Measurements from ENCODE around the gene CD248. TPM values are rescaled to one million over a fixed set of nuclear protein-coding genes. Genes with fewer than 3 reads are reported as not detected.

CD248 gene
- total RNA-seq, 1 experiment from 2014 or later = 2.6 TPM

- TF ChIP-seq, protein P1, sequence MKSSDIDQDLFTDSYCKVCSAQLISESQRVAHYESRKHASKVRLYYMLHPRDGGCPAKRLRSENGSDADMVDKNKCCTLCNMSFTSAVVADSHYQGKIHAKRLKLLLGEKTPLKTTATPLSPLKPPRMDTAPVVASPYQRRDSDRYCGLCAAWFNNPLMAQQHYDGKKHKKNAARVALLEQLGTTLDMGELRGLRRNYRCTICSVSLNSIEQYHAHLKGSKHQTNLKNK (CRISPR knock-in tag; IDR thresholded peaks at IDR 0.05) = no peak
- TF ChIP-seq ERG (CRISPR knock-in tag; IDR thresholded peaks at IDR 0.05) (no peak), E2F4 (CRISPR knock-in tag; IDR thresholded peaks at IDR 0.05; ENCODE audit: borderline replicate concordance, low read depth) (0 out of 2 replicates have a peak, but pooled peaks have one; percentile 57), ELF4 (CRISPR knock-in tag; IDR thresholded peaks at IDR 0.05; ENCODE audit: low read depth) (peak; percentile 89), ZNF317 (CRISPR knock-in tag; IDR thresholded peaks at IDR 0.05; ENCODE audit: borderline replicate concordance, low read depth) (peak; percentile 59; the same call in 1 of the 2 replicates), OVOL2 (CRISPR knock-in tag; IDR thresholded peaks at IDR 0.05; ENCODE audit: borderline replicate concordance) (no peak), STAT6 (CRISPR knock-in tag; conservative IDR thresholded peaks at IDR 0.05; ENCODE audit: low read depth) (no peak), TEAD4 (CRISPR knock-in tag; IDR thresholded peaks at IDR 0.05) (no peak), MAX (CRISPR knock-in tag; IDR thresholded peaks at IDR 0.05) (no peak), KAT7 (CRISPR knock-in tag; IDR thresholded peaks at IDR 0.05; ENCODE audit: borderline replicate concordance) (peak; percentile 61; the same call in 1 of the 2 replicates)
- TF ChIP-seq, protein P2, sequence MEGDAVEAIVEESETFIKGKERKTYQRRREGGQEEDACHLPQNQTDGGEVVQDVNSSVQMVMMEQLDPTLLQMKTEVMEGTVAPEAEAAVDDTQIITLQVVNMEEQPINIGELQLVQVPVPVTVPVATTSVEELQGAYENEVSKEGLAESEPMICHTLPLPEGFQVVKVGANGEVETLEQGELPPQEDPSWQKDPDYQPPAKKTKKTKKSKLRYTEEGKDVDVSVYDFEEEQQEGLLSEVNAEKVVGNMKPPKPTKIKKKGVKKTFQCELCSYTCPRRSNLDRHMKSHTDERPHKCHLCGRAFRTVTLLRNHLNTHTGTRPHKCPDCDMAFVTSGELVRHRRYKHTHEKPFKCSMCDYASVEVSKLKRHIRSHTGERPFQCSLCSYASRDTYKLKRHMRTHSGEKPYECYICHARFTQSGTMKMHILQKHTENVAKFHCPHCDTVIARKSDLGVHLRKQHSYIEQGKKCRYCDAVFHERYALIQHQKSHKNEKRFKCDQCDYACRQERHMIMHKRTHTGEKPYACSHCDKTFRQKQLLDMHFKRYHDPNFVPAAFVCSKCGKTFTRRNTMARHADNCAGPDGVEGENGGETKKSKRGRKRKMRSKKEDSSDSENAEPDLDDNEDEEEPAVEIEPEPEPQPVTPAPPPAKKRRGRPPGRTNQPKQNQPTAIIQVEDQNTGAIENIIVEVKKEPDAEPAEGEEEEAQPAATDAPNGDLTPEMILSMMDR (IDR thresholded peaks at IDR 0.05) = no peak
- TF ChIP-seq, protein P3, sequence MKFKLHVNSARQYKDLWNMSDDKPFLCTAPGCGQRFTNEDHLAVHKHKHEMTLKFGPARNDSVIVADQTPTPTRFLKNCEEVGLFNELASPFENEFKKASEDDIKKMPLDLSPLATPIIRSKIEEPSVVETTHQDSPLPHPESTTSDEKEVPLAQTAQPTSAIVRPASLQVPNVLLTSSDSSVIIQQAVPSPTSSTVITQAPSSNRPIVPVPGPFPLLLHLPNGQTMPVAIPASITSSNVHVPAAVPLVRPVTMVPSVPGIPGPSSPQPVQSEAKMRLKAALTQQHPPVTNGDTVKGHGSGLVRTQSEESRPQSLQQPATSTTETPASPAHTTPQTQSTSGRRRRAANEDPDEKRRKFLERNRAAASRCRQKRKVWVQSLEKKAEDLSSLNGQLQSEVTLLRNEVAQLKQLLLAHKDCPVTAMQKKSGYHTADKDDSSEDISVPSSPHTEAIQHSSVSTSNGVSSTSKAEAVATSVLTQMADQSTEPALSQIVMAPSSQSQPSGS (CRISPR knock-in tag; IDR thresholded peaks at IDR 0.05; ENCODE audit: borderline replicate concordance, low read depth) = no peak
- TF ChIP-seq, protein P4, sequence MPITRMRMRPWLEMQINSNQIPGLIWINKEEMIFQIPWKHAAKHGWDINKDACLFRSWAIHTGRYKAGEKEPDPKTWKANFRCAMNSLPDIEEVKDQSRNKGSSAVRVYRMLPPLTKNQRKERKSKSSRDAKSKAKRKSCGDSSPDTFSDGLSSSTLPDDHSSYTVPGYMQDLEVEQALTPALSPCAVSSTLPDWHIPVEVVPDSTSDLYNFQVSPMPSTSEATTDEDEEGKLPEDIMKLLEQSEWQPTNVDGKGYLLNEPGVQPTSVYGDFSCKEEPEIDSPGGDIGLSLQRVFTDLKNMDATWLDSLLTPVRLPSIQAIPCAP (CRISPR knock-in tag; IDR thresholded peaks at IDR 0.05) = no peak
Observed at GRCh38 chr11:66289548-66290329, 27.1 kb downstream of the CD248 start (continued).
